Mammary epithelial cell (primary cell): ENCODE results near the gene SLBP.

ENCODE experiments used
- CTCF ChIP-seq, 2 donors: IDR thresholded peaks in 1 of 2; conservative IDR thresholded peaks in 1 of 2; 2 replicates each; pipeline ENCODE4 v1.5.1; 2011 to 2012; ENCODE audit warnings: inconsistent platforms in 2 of 2, low read length in 2 of 2, mild to moderate bottlenecking in 2 of 2, control low read depth in 1 of 2, low read depth in 1 of 2; ENCODE audit not compliant: insufficient read depth in 1 of 2; ENCODE audit errors: extremely low read depth in 1 of 2
- EZH2 ChIP-seq: IDR thresholded peaks from 2 replicates; pipeline ENCODE4 v1.6.1; 2012; ENCODE audit warnings: low read length, inconsistent platforms, borderline replicate concordance

GRCh38 chr4:1652088-1652487 is 60.0 kb downstream of the SLBP start:
- TF ChIP-seq CTCF (conservative IDR thresholded peaks at IDR 0.05 in 1 of 2, IDR thresholded peaks at IDR 0.05 in 1 of 2; ENCODE audit: extremely low read depth in 1 of 2, insufficient read depth in 1 of 2, low read depth in 1 of 2, low read length in 2 of 2) = no peak
- no peak for TF ChIP-seq EZH2
